ENCODE measurements around the gene PTMA. TPM values are rescaled to one million over a fixed set of nuclear protein-coding genes. Genes with fewer than 3 reads are reported as not detected.

The PTMA gene
- total RNA-seq, 1 donor from 2014 or later = 2,102 TPM

DNA sequence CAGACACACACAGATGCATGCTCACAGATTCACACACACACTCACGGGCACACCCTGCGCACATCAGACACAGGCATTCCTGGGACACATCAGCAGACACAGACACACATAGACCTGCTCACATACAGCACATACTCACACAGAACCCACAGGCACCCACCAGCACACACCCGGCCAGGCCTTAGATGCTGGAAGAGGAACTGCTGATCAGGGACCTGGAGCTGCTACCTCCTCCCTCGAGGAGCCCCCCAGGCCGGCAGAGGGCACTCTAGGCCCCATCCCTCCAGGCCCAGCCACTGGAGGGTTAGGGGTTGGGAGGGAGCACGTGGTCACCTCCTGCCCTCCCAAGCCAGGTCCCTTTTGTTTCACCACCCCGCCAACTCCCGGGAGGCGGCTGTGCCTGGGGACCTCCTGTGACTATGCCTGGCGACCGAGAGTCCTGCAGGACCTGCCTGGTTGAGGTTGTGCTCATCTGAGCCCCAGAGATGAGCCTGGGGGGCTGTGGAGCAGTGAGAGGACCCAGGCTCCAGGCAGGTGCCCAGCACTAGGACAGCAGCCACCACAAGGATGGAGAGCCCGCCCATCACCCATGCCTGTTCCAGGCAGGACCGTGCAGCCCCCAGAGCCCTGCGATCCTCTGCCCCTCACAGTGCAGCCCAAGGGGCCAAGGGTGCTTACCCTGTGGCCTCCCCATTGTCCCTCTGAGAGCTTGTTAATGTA, 21.0 kb upstream of the PTMA start:
- Histone ChIP-seq H4K20me1 (ENCODE audit: low read depth) (no peaks in the 10 kb centered on the region), H3K4me2 (peak overlapping the region; percentile 78), H3K9ac (no peak overlapping the region), H3K36me3 (no peaks in the 10 kb centered on the region), H3K79me2 (ENCODE audit: low read depth) (peaks cover 7% of the 10 kb centered on the region), H3F3A (ENCODE audit: low read depth) (peaks cover 22% of the 10 kb centered on the region), H3K27me3 (no peaks in the 10 kb centered on the region), H3K27ac (no peak overlapping the region), H3K9me3 (ENCODE audit: low read depth) (no peaks in the 10 kb centered on the region), H3K4me1 (peaks cover 23% of the 10 kb centered on the region), H2AFZ (replicated peaks) (peak overlapping the region; percentile 68), H3K4me3 (peak overlapping the region; percentile 40)
- Mint-ChIP-seq H3K27me3 (ENCODE audit: insufficient read depth, low read depth) (peaks cover 10% of the 10 kb centered on the region), H3K4me1 (peaks cover 44% of the 10 kb centered on the region), H3K4me3 (peak overlapping the region; percentile 70), H3K36me3 (no peaks in the 10 kb centered on the region), H3K9me3 (no peaks in the 10 kb centered on the region), H3K27ac (peak overlapping the region; percentile 87)
- DNase-seq (ENCODE audit: low spot score) = peak; percentile 93
- TF ChIP-seq EZH2phosphoT487 (IDR thresholded peaks at IDR 0.05) (no peak), CTCF (IDR thresholded peaks at IDR 0.05) (peak; percentile 79)

GRCh38 chr2:231687961-231688360, 20.4 kb upstream of the PTMA start:
- H3F3A ChIP-seq (ENCODE audit: low read depth) = peaks cover 16% of the 10 kb centered on the region
- H3K9me3 ChIP-seq (ENCODE audit: low read depth) = no peaks in the 10 kb centered on the region
- no peak overlapping the region for H3K27ac ChIP-seq
- H3K4me3 Mint-ChIP-seq = peak overlapping the region; percentile 70
- H3K4me2 ChIP-seq = peak overlapping the region; percentile 78
- no peak for TF ChIP-seq CTCF (IDR thresholded peaks at IDR 0.05)
- no peak for TF ChIP-seq EZH2phosphoT487 (IDR thresholded peaks at IDR 0.05)
- TF ChIP-seq EZH2 (IDR thresholded peaks at IDR 0.05) = no peak
- H3K4me1 Mint-ChIP-seq = peaks cover 39% of the 10 kb centered on the region
- H3K36me3 ChIP-seq = no peaks in the 10 kb centered on the region
- H3K4me1 ChIP-seq = peaks cover 17% of the 10 kb centered on the region
- no peak overlapping the region for H3K9ac ChIP-seq
- H3K9me3 Mint-ChIP-seq = no peaks in the 10 kb centered on the region
- no peak overlapping the region for H2AFZ ChIP-seq (replicated peaks)
- no peak for DNase-seq (ENCODE audit: low spot score)
- peak overlapping the region; percentile 87 for H3K27ac Mint-ChIP-seq
- no peaks in the 10 kb centered on the region for H3K36me3 Mint-ChIP-seq
- H3K27me3 ChIP-seq = no peaks in the 10 kb centered on the region
- peaks cover 7% of the 10 kb centered on the region for H3K79me2 ChIP-seq (ENCODE audit: low read depth)
- no peaks in the 10 kb centered on the region for H4K20me1 ChIP-seq (ENCODE audit: low read depth)
- H3K4me3 ChIP-seq = peak overlapping the region; percentile 40
- H3K27me3 Mint-ChIP-seq (ENCODE audit: insufficient read depth, low read depth) = peaks cover 6% of the 10 kb centered on the region

- Histone ChIP-seq H3K27ac (no peak overlapping the region), H3K36me3 (no peaks in the 10 kb centered on the region), H3K4me2 (no peak overlapping the region), H3K79me2 (ENCODE audit: low read depth) (peaks cover 7% of the 10 kb centered on the region), H3K9me3 (ENCODE audit: low read depth) (no peaks in the 10 kb centered on the region), H3K4me1 (peaks cover 17% of the 10 kb centered on the region), H3K27me3 (no peaks in the 10 kb centered on the region), H3F3A (ENCODE audit: low read depth) (peaks cover 12% of the 10 kb centered on the region), H4K20me1 (ENCODE audit: low read depth) (no peaks in the 10 kb centered on the region), H3K4me3 (no peak overlapping the region), H2AFZ (replicated peaks) (no peak overlapping the region), H3K9ac (no peak overlapping the region)
- Mint-ChIP-seq H3K27ac (no peak overlapping the region), H3K27me3 (ENCODE audit: insufficient read depth, low read depth) (peaks cover 5% of the 10 kb centered on the region), H3K9me3 (no peaks in the 10 kb centered on the region), H3K4me3 (no peak overlapping the region), H3K36me3 (no peaks in the 10 kb centered on the region), H3K4me1 (peaks cover 43% of the 10 kb centered on the region)
- no peak for TF ChIP-seq EZH2phosphoT487 (IDR thresholded peaks at IDR 0.05)
- no peak for TF ChIP-seq EZH2 (IDR thresholded peaks at IDR 0.05)
- no peak for TF ChIP-seq CTCF (IDR thresholded peaks at IDR 0.05)
- peak; percentile 13 for DNase-seq (ENCODE audit: low spot score)
Observed at GRCh38 chr2:231688719-231689118, 19.6 kb upstream of the PTMA start.
